GM19438 (cell line): ENCODE measurements around the gene HDAC10.
"Not testable (repeated sequence)": the region's sequence is repeated elsewhere in the genome, so short reads cannot be mapped to it uniquely, and the experiment has no call there.

ENCODE experiments used
- ATAC-seq: cut with Tn5 transposase; IDR thresholded peaks from one replicate; pipeline ENCODE4 v1.9.1; 2021; ENCODE audit warnings: low read depth; ENCODE audit not compliant: unreplicated experiment

The HDAC10 gene

DNA sequence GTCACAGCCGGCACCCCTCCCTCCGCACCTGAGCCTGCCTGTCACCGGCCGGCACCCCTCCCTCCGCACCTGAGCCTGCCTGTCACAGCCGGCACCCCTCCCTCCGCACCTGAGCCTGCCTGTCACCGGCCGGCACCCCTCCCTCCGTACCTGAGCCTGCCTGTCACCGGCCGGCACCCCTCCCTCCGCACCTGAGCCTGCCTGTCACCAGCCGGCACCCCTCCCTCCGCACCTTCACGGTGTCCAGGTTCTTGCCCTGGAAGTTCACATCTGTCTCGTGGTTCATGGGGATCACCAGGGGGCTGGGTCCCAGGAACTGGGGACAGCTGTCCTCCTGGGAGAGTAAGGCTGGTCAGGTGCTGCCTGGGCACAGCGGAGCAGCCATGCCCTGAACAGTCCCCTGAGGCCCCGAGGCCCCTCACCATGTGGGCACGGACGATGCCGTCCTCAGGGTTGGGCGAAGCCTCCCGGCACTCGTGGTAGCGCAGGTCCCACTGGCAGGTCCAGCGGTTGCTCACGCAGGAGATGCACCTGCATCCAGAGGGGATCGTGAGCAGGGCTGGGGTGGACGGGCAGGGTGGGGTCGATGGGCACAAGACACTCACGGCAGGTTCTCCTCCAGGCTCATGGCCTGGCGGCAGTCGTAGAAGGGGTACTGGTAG, 34.6 kb upstream of the HDAC10 start:
- no peak for ATAC-seq

GRCh38 chr22:50284479-50284878, 33.4 kb upstream of the HDAC10 start:
- no peak for ATAC-seq

GRCh38 chr22:50283821-50284220, 32.8 kb upstream of the HDAC10 start:
- no peak for ATAC-seq

GRCh38 chr22:50282361-50283155, 31.5 kb upstream of the HDAC10 start:
- ATAC-seq = no peak

- no peak for ATAC-seq
Observed at GRCh38 chr22:50281957-50282356, 30.9 kb upstream of the HDAC10 start.

DNA sequence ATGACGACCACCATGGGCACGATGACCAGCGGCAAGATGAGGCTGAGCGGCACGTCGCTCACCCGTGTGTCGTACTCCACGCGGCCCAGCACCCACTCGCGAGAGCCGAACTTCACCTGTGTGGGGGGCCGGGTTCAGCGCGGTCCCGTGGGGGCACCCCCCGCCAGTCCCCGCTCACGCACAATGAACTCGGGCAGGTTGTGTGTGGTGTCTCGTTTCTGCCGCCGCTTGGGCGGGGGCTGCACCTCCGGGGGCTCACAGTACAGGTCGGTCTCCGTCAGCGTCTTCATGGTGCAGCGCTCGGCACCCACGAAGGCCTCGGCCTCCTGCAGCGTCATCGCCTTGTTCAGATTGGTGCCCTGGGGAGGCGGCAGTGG, 30.3 kb upstream of the HDAC10 start:
- ATAC-seq = no peak

DNA sequence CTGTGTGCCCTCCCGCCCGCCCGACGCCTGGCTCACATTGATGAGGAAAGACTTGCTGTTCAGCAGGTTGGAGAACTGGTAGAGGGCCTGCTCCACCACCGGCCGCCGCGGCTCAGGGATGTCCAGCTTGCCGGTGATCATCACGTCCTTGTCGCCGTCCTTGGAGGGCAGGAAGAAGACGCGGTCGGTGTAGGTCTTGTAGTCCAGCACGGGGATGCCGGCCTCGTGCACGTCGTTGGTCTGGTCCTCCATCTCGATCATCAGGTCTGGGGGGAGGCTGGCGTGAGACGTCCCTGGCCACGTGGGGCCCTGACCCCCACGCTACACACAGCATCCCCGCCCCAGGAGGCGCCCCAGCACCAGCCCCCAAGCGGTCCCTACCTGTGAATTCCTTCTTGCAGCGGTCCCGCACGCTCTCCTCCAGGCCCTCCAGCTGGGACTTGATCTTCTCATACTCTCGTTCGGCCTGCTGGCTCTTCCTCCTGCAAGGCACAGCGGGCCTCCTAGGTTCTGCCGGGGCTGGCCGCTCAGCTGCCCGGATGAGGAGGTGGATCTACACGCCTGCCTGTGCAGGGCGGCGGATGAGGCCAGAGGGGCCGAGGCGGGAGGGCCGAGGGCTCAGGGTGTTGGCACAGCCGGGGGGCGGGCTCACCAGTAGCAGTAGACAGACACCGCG, 29.8 kb upstream of the HDAC10 start:
- ATAC-seq = no peak

- ATAC-seq = no peak
Observed at GRCh38 chr22:50280022-50280707, 29.1 kb upstream of the HDAC10 start.

DNA sequence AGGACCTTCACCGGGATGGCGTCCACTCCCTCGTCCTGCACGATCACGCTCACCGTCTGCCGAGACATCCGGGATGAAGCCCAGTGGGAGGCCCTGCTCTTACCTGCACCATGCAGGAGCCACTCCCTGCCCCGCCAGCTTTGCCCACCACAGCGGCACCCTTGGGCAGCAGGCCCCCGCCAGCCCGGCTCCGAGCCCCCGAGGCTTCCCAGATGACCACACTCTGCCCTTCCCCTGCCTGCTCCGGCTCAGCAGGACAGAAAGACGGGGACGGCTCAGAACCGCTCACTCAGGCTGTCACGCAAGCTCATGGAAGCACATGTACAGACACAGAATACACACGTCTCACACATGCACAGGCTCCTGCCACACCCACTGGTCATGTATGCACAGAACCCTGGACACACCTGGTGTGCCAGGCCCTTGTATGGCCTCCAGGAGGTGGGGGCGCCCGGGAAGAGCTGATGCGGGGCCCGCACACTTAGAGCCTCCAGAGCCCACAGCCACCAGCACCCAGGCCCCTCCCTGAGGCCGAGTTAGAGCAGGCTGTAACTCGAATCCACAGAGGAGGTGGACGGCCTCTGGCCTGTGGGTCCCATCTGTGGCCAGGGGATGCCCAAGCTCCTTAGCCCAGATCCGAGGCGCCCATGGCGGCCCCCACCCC, 28.0 kb upstream of the HDAC10 start:
- ATAC-seq = no peak

- no peak for ATAC-seq
Observed at GRCh38 chr22:50278461-50278860, 27.4 kb upstream of the HDAC10 start.

GRCh38 chr22:50277761-50278160, 26.7 kb upstream of the HDAC10 start:
- no peak for ATAC-seq

DNA sequence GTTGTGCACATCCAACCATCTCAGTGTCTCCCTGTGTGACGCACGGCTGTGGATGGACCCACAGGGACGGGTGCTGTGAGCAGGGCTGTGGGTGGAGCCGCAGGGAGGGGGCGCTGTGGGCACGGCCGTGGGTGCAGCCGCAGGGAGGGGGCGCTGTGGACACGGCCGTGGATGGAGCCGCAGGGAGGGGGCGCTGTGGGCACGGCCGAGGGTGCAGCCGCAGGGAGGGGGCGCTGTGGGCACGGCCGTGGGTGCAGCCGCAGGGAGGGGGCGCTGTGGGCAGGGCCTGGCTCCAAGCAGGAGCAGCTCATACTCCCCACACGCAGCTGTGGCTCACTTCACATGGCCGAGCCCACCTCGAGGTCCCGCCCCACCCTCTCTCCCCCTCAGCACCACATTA, 25.1 kb upstream of the HDAC10 start:
- peak; percentile 72 for ATAC-seq

DNA sequence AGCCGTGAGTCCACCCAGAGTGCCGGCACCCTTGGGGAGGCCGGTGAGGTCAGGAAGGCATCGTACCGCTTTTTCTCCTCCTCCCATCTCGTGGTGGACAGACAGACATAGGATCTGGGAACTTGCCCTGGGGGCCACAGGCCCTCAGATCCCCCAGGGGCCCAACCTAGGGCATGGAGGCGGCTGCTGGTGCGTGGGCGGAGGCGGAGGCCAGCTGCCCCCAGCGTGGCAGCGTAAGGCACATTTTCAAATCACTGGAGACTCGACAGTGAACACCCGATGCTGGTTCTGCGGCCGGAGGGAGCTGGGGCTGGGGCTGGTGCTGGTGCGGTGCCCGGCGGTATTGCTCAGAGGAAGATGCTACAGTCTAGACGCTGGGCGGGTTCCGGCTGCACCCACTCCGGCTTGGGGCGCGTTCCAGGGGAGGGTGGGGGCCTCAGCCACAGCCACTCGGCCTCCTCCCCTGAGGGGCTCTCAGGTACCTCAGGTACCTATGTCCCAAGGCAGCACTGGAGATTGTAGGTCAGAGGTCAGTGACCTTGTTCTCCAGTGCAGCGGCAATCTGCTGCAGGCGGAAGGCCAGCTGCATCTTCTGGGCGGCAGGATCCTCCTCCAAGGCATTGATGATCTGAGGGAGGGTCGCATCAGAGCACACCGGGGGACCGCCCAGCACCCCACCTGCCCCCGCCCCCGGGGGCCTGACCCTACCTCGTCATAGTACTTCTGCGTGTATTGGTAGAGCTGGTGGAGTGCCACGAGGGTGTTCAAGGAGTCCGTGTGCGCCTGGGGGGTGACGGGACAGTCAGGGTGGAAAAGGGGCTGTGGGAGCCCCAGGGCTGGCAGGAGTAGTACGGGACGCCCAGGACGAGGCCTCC, 24.4 kb upstream of the HDAC10 start:
- ATAC-seq = no peak

DNA sequence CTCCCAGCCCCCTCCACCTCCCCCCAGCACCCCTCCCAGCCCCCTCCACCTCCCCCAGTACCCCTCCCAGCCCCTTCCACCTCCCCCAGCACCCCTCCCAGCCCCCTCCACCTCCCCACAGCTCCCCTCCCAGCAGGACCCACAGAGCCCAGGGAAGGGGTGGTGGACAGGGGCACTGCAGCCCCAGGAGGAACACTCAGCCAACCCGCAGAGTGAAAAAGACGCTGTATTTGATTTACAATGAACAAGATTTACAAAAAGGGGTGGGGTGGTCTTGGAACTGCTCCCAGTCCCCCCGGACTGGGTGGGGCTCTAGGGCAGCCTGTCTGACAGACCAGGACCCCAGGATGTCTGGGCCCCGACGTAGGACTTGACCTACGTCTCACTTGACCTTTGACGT, 23.7 kb upstream of the HDAC10 start:
- ATAC-seq = no peak

DNA sequence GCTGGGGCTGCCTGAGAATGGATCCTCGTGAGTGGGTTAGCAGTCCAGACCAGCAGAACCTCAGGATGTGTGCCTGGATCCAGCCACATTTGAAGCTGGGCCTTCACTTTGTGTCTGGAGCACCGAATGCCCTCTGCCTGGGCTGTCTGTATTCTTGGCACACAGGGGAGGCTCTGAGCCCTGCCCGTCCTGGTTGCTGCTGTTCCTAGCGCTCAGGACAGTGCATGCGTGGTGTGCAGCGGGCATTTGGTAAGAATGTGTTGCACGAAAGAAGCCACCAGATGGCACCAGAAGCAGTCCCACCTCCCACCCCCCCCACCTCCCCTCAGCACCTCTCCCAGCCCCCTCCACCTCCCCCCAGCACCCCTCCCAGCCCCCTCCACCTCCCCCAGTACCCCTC, 23.2 kb upstream of the HDAC10 start:
- ATAC-seq = no peak

DNA sequence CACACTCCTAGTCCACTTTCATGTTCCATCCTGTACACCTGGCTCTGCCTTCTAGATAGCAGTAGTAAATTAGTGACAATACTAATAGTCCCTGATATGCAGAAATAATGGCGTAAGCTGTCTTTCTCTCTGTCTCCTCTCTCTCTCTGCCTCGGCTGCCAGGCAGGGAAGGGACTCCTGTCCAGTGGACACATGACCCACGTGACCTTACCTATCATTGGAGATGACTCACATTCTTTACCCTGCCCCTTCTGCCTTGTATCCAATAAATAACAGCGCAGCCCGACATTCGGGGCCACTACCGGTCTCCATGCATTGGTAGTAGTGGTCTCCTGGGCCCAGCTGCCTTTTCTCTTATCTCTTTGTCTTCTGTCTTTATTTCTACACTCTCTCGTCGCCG, 22.7 kb upstream of the HDAC10 start:
- ATAC-seq = not testable (repeated sequence)

DNA sequence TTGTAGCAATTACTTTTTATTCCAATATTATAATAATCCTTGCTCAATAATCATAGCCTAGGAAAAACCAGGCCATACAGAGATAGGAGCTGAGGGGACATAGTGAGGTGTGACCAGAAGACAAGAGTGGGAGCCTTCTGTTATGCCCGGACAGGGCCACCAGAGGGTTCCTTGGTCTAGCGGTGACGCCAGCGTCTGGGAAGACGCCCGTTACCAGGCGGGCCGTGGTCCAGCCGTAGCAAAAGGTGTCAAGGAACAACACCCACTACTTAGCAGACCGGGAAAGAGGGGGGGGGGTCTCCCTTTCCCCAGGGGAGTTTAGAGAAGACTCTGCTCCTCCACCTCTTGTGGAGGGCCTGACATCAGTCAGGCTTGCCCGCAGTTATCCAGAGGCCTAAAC, 22.3 kb upstream of the HDAC10 start:
- not testable (repeated sequence) for ATAC-seq

DNA sequence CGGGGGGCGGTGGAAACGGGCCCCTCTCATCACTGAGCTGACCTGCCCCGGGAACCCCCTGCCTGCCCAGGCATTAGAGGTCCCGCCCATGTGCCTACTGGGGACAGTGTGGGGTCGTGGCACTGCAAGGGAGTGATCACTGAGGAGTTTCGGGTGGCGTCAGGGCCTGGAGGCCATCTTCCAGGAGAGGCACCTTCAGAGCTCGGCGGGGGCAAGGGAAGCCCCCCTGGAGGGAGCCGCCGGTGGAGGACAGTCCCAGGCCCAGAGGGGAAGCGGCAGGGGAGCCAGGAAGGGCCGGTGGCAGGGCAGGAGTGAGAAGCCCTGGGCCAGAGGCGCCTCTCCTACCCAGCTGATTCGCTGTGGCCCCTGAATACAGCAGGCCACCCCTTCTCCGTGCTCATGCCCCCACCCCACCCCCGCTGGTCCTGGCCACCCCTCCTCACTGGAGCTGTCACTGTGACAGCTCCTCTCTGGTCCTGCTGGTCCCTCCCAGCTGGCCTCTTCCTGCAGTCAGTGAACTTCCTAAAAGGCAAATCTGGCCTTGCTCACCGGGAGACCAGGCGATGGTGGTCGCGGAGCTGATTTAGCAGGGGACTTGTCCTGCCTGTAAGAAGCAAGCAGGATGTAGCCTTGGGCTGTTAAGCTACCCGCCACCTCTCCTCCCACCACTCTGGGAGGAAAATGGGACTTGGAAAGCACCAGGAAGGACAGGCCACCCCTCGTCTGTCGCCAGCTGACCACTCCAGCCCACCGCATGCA, 21.2 kb upstream of the HDAC10 start:
- ATAC-seq = no peak

GRCh38 chr22:50271519-50271970, 20.5 kb upstream of the HDAC10 start:
- ATAC-seq = no peak
